Left ventricle myocardium inferior (tissue), 1 donor: ENCODE data around the gene PERCC1. TPM values are rescaled to one million over a fixed set of nuclear protein-coding genes. Genes with fewer than 3 reads are reported as not detected.

Experiments used
- DNase-seq: peaks from one replicate; pipeline ENCODE4 v3.0.0-alpha.2; 2020
- H3K27ac ChIP-seq: fragments of 200-600 bp; replicated peaks from 2 replicates; pipeline ENCODE4 v1.8.0; 2021
- H3K27me3 ChIP-seq: fragments of 200-600 bp; 2 replicates; pipeline ENCODE4 v1.8.0; 2021; ENCODE audit warnings: low read depth
- H3K36me3 ChIP-seq: fragments of 200-600 bp; 2 replicates; pipeline ENCODE4 v1.8.0; 2021
- H3K4me1 ChIP-seq: fragments of 200-600 bp; 2 replicates; pipeline ENCODE4 v1.8.0; 2021
- H3K4me3 ChIP-seq: fragments of 200-600 bp; 2 replicates; pipeline ENCODE4 v1.8.0; 2021; ENCODE audit warnings: mild to moderate bottlenecking, moderate library complexity
- H3K9me3 ChIP-seq: fragments of 200-600 bp; replicated peaks from 2 replicates; pipeline ENCODE4 v1.8.0; 2021
- CTCF ChIP-seq: fragments of 200-600 bp; IDR thresholded peaks from 2 replicates; pipeline ENCODE4 v1.8.0; 2021; ENCODE audit warnings: antibody characterized with exemption, mild to moderate bottlenecking, borderline replicate concordance
- intact Hi-C: fragments of 100-400 bp; cut with micrococcal nuclease; formaldehyde crosslinking; loops from one replicate; pipeline ENCODE4 v1.11.0; 2022
- total RNA-seq: library from RNA; stranded (reverse); fragmentation: NEBNext Ultra II Directional; extraction: Animal tissue kit (Norgen Biotek cat#: 25700); gene quantifications from one replicate; pipeline ENCODE4 v1.2.1, GENCODE V29; 2021
- donor health status: DM: no; HTN: yes; CAD: no; lungs with severe emphysema.

PERCC1 gene
- total RNA-seq, 1 donor from 2014 or later: not detected

GRCh38 chr16:1459967-1460366, 29.1 kb downstream of the PERCC1 start:
- Histone ChIP-seq H3K27ac (no peak overlapping the region), H3K36me3 (peaks cover 62% of the 10 kb centered on the region), H3K9me3 (no peaks in the 10 kb centered on the region), H3K4me3 (no peak overlapping the region), H3K4me1 (no peaks in the 10 kb centered on the region), H3K27me3 (no peaks in the 10 kb centered on the region)
- intact Hi-C loops: no loop called here
- no peak for TF ChIP-seq CTCF
- no peak for DNase-seq

GRCh38 chr16:1460602-1461138, 29.8 kb downstream of the PERCC1 start:
- DNase-seq: no peak
- Histone ChIP-seq H3K9me3 (no peaks in the 10 kb centered on the region), H3K4me3 (no peak overlapping the region), H3K4me1 (no peaks in the 10 kb centered on the region), H3K27ac (no peak overlapping the region), H3K27me3 (no peaks in the 10 kb centered on the region), H3K36me3 (peaks cover 55% of the 10 kb centered on the region)
- no peak for TF ChIP-seq CTCF
- intact Hi-C loops: no loop called here

- no peak overlapping the region for H3K27ac ChIP-seq
- no peak overlapping the region for H3K4me3 ChIP-seq
- no peak for DNase-seq
Measured at GRCh38 chr16:1461146-1461545, 30.3 kb downstream of the PERCC1 start.

GRCh38 chr16:1464196-1464893, 33.5 kb downstream of the PERCC1 start:
- H3K36me3 ChIP-seq: peaks cover 24% of the 10 kb centered on the region
- no peak overlapping the region for H3K4me3 ChIP-seq
- no peaks in the 10 kb centered on the region for H3K9me3 ChIP-seq
- no peaks in the 10 kb centered on the region for H3K27me3 ChIP-seq
- DNase-seq: no peak
- H3K27ac ChIP-seq: no peak overlapping the region
- intact Hi-C loops: no loop called here
- H3K4me1 ChIP-seq: peaks cover 16% of the 10 kb centered on the region
- no peak for TF ChIP-seq CTCF

More at GRCh38 chr16:1461146-1461545, 30.3 kb downstream of the PERCC1 start:
- H3K27me3 ChIP-seq: no peaks in the 10 kb centered on the region
- no peak for TF ChIP-seq CTCF
- H3K36me3 ChIP-seq: peaks cover 50% of the 10 kb centered on the region
- intact Hi-C loops: no loop called here
- H3K9me3 ChIP-seq: no peaks in the 10 kb centered on the region
- no peaks in the 10 kb centered on the region for H3K4me1 ChIP-seq

- no peaks in the 10 kb centered on the region for H3K9me3 ChIP-seq
- no peak overlapping the region for H3K4me3 ChIP-seq
- peaks cover 22% of the 10 kb centered on the region for H3K36me3 ChIP-seq
- intact Hi-C loops: no loop called here
- no peak for DNase-seq
- no peak overlapping the region for H3K27ac ChIP-seq
- no peaks in the 10 kb centered on the region for H3K27me3 ChIP-seq
- no peak for TF ChIP-seq CTCF
- H3K4me1 ChIP-seq: peaks cover 19% of the 10 kb centered on the region
Measured at GRCh38 chr16:1464894-1465566, 34.2 kb downstream of the PERCC1 start.
